Activated T-cell treated with anti-CD3 and anti-CD28 coated beads for 48 hours (primary cell): ENCODE measurements around the gene MED23.
A peak's percentile ranks its signal among the peaks of the same experiment; 100 is the strongest.
"Not testable (repeated sequence)": the region's sequence is repeated elsewhere in the genome, so short reads cannot be mapped to it uniquely, and the experiment has no call there.

ENCODE experiments used
- DNase-seq: peaks from one replicate; pipeline ENCODE4 v3.0.0-alpha.2; 2020; ENCODE audit warnings: low read depth

The MED23 gene

GRCh38 chr6:131574686-131575085 is 53.4 kb downstream of the MED23 start:
- DNase-seq, result no peak

GRCh38 chr6:131574133-131574532 is 53.9 kb downstream of the MED23 start:
- DNase-seq, result no peak

DNA sequence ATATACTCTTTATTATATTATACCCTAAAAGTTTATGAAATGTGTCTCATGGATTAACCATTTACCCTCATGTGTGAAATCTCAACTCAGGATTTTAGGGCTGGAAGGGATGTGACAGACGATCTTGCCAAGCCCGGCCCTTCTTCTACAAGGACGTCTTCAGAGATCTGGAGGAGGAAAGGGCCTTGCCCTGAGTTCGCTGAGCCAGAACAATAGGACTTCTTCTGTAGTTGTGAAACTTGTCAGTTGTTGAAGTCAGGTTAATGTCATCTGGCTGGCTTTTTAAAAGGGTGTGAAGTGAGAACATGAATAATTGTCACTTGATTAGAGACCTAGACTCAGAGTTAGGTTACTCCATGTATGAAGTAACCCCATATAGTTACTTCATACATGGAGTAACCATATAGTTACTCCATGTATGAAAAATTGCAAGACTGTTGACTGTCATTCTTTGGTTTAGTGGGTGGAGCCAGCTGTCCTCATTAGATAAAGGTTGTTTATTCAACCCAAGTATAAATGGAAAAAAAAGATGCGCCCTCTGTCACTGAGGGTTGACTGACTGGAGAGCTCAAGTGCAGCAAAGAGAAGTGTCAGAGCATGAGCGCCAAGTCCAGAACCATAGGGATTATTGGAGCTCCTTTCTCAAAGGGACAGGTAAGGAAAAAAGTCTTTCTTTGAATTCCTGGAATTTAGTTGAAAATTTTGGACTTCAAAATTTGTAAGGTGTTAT is 55.2 kb downstream of the MED23 start, which contains the start of gene ARG1:
Gene ARG1 (plus strand): TSS at position 541 of the 730 bp plus-strand sequence. CDS start 57 bp downstream, at position 598.
- no peak for DNase-seq

- DNase-seq, result no peak
Observed at GRCh38 chr6:131568726-131569125, 59.3 kb downstream of the MED23 start.

GRCh38 chr6:131565056-131565455 is 63.0 kb downstream of the MED23 start:
- no peak for DNase-seq

DNA sequence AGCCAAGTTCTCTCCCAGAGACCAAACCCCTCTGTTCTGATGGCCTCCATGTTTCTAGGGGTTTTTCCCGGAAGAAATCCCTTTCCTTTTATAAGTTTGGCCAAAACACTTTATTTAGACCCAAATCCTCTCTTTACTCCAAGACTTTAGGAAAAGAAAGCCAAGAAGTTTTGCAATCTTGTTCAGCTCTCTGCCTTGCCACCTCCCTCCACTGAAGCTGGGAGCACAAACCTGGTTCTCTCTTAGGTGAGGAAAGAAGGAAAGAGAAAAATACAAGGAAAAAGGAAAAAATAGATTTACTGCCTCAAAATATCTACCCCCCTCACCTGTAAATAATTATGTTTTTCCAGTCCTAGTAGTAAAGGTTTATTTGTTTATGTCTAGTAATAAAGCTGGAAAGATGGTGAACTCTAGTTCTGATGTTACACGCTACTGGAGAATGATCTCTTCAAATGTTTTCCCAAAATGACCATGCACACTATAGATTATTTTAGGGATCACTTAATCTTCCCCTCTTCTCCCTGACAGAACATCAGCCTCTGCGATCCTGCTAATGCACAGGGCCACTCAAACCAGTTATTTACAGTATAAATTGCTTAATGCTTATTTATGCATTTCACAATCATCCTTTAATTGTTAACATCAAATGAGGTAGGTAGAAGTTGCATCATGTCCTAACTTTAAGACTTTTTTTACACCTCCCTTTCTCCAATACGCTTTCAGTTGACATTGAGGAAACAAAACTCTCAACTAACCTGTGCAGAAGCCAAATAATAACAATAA is 65.9 kb downstream of the MED23 start:
- DNase-seq, result no peak

DNA sequence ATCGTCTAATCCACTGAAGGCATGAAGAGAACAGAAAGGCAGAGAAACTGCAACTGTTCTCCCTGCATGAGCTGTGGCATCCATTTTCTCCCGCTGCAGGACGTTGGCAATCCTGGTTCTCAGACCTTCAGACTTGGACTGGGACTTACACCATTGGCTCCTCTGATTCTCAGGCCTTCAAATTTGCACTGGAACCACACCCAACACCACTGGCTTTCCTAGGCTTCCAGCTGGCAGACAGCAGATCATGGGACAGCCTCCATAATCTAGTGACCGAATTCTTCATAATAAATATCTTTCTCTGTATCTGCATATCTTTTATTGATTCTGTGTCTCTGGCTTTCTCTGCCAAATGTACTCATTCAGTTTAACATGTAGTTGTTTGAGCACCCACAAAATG is 69.1 kb downstream of the MED23 start:
- DNase-seq, result no peak

- DNase-seq, result no peak
Observed at GRCh38 chr6:131555992-131556391, 72.0 kb downstream of the MED23 start.

GRCh38 chr6:131552572-131552971 is 75.5 kb downstream of the MED23 start:
- DNase-seq, result no peak

DNA sequence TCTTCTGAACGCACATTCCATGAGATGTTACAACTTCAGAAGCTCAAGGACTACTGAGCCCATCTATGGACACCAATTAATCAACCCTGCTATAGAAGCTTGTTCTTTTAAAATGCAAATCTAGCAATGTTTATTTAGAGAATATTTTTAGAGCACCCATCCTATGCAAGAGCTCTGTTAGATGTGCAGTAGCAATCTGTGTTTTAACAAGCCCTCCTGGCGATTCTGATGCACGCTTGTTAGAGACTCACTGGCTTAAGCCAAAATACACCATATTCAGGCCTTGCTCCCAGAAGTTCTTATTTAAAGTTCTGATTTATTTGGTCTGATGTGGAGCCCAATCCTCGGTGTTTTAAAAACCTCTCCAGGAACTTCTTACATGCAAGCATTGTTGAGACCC is 76.1 kb downstream of the MED23 start:
- no peak for DNase-seq

- no peak for DNase-seq
Observed at GRCh38 chr6:131549811-131550210, 78.2 kb downstream of the MED23 start.

DNA sequence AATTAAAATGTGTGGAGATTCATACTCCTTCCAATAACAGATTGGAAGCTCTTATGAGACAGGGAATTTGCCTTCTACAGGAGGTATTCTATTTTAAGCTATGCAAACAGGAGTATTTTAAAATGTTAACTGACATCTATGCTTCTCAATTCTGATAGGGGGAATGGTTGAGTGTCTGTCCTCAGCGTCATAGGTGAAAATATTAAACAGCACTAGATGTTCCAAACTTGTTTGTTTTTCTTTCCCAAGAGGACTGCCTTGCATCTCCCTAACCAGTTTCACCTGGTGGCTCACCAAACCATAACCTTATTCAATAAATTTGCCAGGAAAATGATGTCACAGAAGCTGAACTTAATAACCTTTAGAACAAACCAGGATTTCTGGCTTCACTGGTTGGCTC is 79.6 kb downstream of the MED23 start:
- DNase-seq, result no peak

- no peak for DNase-seq
Observed at GRCh38 chr6:131547488-131547887, 80.6 kb downstream of the MED23 start.

DNA sequence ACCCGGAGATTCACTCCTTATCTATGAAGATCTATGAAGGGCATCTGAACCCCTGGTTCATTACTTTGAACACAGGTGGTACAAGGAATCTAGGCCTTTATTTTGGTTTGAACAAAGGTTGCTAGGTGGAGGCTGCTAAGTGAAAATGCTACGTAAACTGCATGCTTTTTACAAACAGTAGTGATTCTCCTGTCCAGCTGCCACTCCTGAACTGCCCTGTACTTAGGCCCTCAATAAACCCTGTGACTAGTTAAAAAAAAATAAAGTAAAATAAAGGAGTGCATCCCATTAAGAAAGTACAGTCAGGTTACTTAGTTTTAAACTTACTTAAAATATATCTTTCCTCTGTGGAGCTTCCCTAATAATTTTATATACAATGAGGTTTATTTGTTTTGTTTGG is 82.7 kb downstream of the MED23 start:
- no peak for DNase-seq

DNA sequence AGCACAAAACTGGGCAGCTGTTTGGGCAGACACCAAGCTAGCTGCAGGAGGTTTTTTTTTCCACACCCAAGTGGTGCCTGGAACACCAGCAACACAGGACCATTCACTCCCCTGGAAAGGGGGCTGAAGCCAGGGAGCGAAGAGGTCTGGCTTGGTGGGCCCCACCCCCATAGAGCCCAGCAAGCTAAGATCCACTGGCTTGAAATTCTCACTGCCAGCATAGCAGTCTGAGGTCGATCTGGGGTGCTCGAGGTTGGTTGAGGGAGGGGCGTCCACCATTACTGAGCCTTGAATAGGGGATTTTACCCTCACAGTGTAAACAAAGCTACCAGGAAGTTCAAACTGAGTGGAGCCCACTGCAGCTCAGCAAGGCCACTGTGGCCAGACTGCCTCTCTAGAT is 89.4 kb downstream of the MED23 start:
- DNase-seq, result not testable (repeated sequence)

DNA sequence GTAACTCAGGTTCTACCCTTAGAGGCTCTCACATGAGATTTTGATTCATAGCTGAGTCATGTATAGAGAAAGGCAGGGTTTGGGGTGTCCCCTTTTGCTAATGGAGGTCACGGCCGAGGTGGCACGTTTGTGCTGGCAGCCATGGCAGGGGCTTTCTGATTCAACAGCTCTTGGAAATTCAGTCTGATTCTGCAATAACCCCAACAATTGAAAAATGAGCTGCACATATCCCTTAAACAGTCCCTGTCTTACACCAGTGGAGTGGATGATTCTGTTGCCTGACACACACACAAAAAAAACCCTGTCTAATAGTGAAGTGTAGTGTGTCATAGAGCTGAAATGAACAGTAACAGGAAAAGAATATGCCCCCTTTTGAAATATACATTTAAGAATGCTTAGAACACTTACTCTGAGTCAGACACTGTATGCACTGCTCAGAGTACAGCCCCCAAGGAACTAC is 95.4 kb downstream of the MED23 start:
- peak; percentile 54 for DNase-seq

GRCh38 chr6:131531681-131532080 is 96.4 kb downstream of the MED23 start:
- DNase-seq, result not testable (repeated sequence)

DNA sequence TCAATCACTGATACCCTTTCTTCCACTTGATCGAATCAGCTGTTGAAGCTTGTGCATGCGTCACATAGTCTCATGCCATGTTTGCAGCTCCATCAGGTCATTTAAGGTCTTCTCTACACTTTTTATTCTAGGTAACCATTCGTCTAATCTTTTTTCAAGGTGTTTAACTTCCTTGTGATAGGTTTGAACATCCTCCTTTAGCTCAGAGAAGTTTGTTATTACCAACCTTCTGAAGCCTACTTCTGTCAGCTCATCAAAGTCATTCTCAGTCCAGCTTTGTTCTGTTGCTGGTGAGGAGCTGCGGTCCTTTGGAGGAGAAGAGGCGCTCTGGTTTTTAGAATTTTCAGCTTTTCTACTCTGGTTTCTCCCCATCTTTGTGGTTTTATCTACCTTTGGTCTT is 97.1 kb downstream of the MED23 start:
- DNase-seq, result not testable (repeated sequence)

DNA sequence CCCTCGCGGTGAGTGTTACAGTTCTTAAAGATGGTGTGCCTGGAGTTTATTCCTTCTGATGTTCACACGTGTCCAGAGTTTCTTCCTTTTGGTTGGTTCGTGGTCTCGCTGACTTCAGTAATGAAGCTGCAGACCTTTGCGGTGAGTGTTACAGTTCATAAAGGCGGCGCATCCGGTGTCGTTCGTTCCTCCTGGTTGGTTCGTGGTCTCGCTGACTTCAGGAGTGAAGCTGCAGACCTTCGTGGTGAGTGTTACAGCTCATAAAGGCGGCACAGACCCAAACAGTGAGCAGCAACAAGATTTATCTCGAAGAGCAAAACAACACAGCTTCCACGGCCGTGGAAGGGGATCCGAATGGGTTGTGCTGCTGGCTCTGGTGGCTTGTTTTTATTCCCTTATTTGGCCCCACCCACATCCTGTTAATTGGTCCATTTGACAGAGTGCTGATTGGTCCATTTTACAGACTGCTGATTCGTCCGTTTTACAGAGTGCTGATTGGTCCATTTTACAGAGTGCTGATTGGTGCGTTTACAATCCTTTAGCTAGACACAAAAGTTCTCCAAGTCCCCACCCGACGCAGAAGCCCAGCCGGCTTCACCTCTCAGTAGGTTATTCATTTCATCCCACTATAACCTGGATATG is 103.2 kb downstream of the MED23 start:
- no peak for DNase-seq

DNA sequence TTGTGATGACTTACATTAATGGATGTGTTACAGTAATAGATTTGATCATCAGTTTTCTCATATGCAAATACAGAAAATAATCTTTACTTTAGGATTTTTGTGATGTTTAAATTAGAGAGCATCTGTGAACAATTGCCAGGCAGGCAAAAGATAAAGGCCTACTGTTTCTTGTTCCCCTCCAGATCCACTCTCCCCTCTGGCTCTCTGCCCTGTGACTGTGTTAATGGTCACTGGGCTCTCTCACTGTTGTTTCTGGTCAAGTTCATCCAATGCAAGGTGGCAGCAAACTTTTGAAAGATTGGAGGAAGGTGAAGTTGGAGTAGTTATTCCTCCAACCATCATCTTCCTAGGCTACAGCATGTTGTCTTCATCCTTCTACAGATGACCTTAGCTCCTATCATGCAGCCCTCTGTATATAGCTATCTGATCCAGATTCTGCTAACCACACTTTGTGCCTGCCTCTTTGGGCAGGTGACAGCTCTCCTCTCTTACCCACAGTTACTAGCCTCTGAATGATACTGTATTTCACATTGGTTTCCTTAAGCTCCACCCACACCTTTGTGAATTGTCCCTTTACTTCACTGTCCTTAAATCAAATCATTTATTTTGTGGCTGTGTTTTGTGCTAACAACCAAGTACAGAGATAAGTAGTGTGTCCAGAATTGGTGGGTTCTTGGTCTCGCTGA is 103.9 kb downstream of the MED23 start:
- DNase-seq, result no peak
